Activated B cell treated with CpG ODN at 0.5 μM for 24 hours (primary cell): ENCODE data around the gene LGI2. TPM values are rescaled to one million over a fixed set of nuclear protein-coding genes. Genes with fewer than 3 reads are reported as not detected.

Source experiments
- ATAC-seq: fragments of 200-7000 bp; cut with Tn5 transposase; one replicate; pipeline ENCODE4 v1.10.0; 2021; ENCODE audit warnings: low read depth, mild to moderate bottlenecking, moderate library complexity
- CTCF ChIA-PET: fragments of 350-600 bp; sonication (Branson Sonifier 250); formaldehyde crosslinking; loops from one replicate; lab custom pipeline; 2021; ENCODE audit warnings: antibody characterized with exemption; lab: Charles Lee
- POLR2A ChIA-PET: fragments of 350-600 bp; sonication (Branson Sonifier 250); formaldehyde crosslinking; loops from one replicate; lab custom pipeline; 2021; ENCODE audit warnings: antibody characterized with exemption; lab: Charles Lee
- DNase-seq: peaks from one replicate; pipeline ENCODE4 v3.0.0; 2022
- H3K27ac Mint-ChIP-seq: one replicate; pipeline ENCODE4 v1.8.0; 2020; ENCODE audit warnings: mixed read lengths
- H3K27me3 Mint-ChIP-seq: one replicate; pipeline ENCODE4 v1.8.0; 2021; ENCODE audit warnings: mixed read lengths
- H3K36me3 Mint-ChIP-seq: one replicate; pipeline ENCODE4 v1.8.0; 2021; ENCODE audit warnings: low read depth, mixed read lengths
- H3K4me1 Mint-ChIP-seq: one replicate; pipeline ENCODE4 v1.8.0; 2021; ENCODE audit warnings: mixed read lengths
- H3K4me3 Mint-ChIP-seq: one replicate; pipeline ENCODE4 v1.8.0; 2020; ENCODE audit warnings: mild to moderate bottlenecking, mixed read lengths
- H3K9me3 Mint-ChIP-seq: one replicate; pipeline ENCODE4 v1.8.0; 2020; ENCODE audit warnings: mixed read lengths
- intact Hi-C: fragments of 100-400 bp; cut with micrococcal nuclease; formaldehyde crosslinking; loops from one replicate; pipeline ENCODE4 v1.15.1; 2024
- total RNA-seq: library from RNA; stranded (reverse); gene quantifications from 2 replicates; pipeline ENCODE4 v1.2.3, GENCODE V29; 2022
- TF ChIP-seq, protein P1 (sequence below): fragments of 200-600 bp; IDR thresholded peaks from one replicate; pipeline ENCODE4 v1.8.0; 2022; ENCODE audit warnings: antibody characterized with exemption, mild to moderate bottlenecking

LGI2 gene
- total RNA-seq, 1 donor from 2014 or later: not detected

DNA sequence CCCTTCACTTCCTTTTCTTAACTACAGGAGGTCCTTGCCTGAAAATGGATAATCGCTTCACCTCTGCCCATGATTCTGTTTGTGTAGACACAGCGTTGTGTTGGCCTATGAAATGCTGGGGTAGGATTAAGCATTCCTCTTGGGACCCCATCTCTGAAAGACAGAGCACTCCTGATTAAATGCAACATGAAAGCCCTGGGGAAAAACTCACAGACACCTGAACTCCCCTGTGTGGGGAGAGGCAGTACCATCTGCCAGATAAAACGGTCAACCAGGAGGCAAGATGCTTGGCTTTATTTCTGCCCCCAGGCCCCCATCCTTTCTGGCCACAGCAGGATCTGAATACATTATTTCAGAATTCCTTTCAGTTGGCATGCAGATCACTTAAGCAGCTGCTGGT, 1.9 kb downstream of the LGI2 start:
- H3K36me3 Mint-ChIP-seq: no peaks in the 10 kb centered on the region
- intact Hi-C loops: no loop called here
- no peak overlapping the region for H3K4me3 Mint-ChIP-seq
- H3K27me3 Mint-ChIP-seq: peaks cover 59% of the 10 kb centered on the region
- ATAC-seq (no peak), DNase-seq (no peak)
- H3K4me1 Mint-ChIP-seq: peaks cover 5% of the 10 kb centered on the region
- POLR2A ChIA-PET: no interaction called here
- CTCF ChIA-PET: no interaction called here
- TF ChIP-seq, protein P1, sequence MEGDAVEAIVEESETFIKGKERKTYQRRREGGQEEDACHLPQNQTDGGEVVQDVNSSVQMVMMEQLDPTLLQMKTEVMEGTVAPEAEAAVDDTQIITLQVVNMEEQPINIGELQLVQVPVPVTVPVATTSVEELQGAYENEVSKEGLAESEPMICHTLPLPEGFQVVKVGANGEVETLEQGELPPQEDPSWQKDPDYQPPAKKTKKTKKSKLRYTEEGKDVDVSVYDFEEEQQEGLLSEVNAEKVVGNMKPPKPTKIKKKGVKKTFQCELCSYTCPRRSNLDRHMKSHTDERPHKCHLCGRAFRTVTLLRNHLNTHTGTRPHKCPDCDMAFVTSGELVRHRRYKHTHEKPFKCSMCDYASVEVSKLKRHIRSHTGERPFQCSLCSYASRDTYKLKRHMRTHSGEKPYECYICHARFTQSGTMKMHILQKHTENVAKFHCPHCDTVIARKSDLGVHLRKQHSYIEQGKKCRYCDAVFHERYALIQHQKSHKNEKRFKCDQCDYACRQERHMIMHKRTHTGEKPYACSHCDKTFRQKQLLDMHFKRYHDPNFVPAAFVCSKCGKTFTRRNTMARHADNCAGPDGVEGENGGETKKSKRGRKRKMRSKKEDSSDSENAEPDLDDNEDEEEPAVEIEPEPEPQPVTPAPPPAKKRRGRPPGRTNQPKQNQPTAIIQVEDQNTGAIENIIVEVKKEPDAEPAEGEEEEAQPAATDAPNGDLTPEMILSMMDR: no peak
- no peaks in the 10 kb centered on the region for H3K9me3 Mint-ChIP-seq
- H3K27ac Mint-ChIP-seq: no peak overlapping the region

DNA sequence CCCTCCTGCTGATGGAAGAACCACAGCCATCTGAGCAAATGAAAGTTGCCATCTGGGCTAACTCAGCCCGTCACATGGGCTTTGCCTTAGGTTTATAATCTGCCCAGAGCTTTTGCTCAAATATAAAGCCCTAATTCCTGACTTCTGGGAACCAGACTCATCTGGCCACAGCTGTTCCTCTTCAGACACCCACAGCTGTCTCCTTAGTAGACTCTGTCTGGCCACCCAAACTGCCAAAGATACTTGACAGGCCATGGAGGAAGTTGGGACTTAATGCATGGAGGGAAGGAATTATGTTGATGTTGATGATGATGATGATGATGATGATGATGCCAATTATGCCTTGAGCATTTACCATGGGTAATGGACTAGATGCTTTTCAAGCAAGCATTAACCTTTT, 8.0 kb downstream of the LGI2 start:
- ATAC-seq (no peak), DNase-seq (no peak)
- Mint-ChIP-seq H3K4me1 (no peaks in the 10 kb centered on the region), H3K9me3 (no peaks in the 10 kb centered on the region), H3K27ac (no peak overlapping the region), H3K36me3 (no peaks in the 10 kb centered on the region), H3K27me3 (peaks cover 27% of the 10 kb centered on the region), H3K4me3 (no peak overlapping the region)
- POLR2A ChIA-PET: no interaction called here
- intact Hi-C loops: no loop called here
- CTCF ChIA-PET: no interaction called here
- TF ChIP-seq, protein P1: no peak

DNA sequence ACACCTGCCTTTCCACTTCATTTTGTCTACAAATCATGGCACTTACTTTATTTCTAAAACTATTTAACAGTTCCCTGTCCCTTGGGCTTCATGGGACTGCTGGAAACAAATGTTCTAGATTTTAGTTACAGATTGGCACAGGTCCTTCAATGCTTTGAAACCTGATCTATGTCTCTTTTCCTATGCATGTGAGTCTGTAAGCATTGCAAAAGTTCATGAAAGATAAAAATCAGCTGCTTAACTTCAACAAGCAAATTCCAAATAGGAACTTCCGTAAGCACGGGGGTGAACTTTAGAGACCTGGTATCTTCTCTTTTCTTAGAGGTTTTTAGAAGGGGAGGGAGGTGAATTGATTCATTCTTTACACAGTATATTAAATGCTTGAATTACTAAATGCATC, 9.5 kb downstream of the LGI2 start:
- intact Hi-C loops: no loop called here
- TF ChIP-seq, protein P1: no peak
- peaks cover 16% of the 10 kb centered on the region for H3K27me3 Mint-ChIP-seq
- ChIA-PET POLR2A (no interaction called here), CTCF (no interaction called here)
- no peaks in the 10 kb centered on the region for H3K4me1 Mint-ChIP-seq
- DNase-seq (no peak), ATAC-seq (no peak)
- no peak overlapping the region for H3K27ac Mint-ChIP-seq
- H3K9me3 Mint-ChIP-seq: no peaks in the 10 kb centered on the region
- H3K4me3 Mint-ChIP-seq: no peak overlapping the region
- H3K36me3 Mint-ChIP-seq: no peaks in the 10 kb centered on the region

DNA sequence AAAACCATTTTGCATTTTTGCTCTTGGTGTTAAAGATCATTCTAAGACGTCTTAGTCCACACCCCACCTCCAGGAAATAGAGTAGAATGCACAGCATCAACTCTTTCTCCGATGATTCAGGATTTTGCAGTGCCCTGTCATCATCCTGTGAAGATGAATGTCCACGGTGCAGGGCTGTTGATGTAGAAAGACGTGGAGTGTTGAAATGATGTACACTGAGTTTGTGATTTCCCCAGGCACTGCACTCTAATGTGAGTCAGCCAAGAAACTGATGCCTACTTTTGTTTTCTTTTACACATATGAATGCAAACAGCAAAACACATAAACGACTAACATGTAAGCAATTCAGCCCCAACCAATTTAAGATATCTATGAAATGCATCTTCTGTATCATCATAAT, 10.5 kb downstream of the LGI2 start:
- no peak overlapping the region for H3K4me3 Mint-ChIP-seq
- DNase-seq (no peak), ATAC-seq (no peak)
- no peaks in the 10 kb centered on the region for H3K36me3 Mint-ChIP-seq
- ChIA-PET CTCF (no interaction called here), POLR2A (no interaction called here)
- peaks cover 11% of the 10 kb centered on the region for H3K27me3 Mint-ChIP-seq
- no peaks in the 10 kb centered on the region for H3K4me1 Mint-ChIP-seq
- intact Hi-C loops: no loop called here
- no peak overlapping the region for H3K27ac Mint-ChIP-seq
- TF ChIP-seq, protein P1: no peak
- H3K9me3 Mint-ChIP-seq: no peaks in the 10 kb centered on the region

DNA sequence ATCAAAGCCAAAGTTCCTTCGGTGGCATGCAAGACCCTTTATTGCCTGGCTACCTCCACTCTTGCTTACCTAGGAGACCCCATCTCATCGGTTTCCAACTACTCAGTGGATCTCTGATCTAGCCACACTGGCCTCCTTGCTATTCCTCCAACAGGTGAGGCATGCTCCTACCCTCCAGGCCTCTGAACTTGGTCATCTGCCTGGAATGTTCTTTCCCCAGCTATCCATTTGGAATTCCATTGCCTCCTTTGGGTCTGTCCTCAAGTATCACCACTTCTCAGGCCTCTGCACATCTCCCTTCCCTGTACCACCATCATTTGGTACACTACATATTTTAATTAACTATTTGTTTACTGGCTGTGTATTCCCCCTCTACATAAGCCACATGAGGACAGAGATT, 11.2 kb downstream of the LGI2 start:
- POLR2A ChIA-PET: no interaction called here
- Mint-ChIP-seq H3K4me3 (no peak overlapping the region), H3K36me3 (no peaks in the 10 kb centered on the region), H3K4me1 (no peaks in the 10 kb centered on the region), H3K27ac (no peak overlapping the region), H3K27me3 (peaks cover 7% of the 10 kb centered on the region), H3K9me3 (no peaks in the 10 kb centered on the region)
- no peak for ATAC-seq
- no peak for DNase-seq
- intact Hi-C loops: no loop called here
- TF ChIP-seq, protein P1: no peak
- CTCF ChIA-PET: no interaction called here
